Activated CD8-positive, alpha-beta memory T cell treated with anti-CD3 and anti-CD28 coated beads for 48 hours (primary cell): Measurements from ENCODE around the gene DPPA4.
"Not testable (repeated sequence)": the region's sequence is repeated elsewhere in the genome, so short reads cannot be mapped to it uniquely, and the experiment has no call there.

Source experiments
- DNase-seq, 3 experiments: peaks; one replicate each; pipeline ENCODE4 v3.0.0-alpha.2; 2020; ENCODE audit warnings: low read depth in 2 of 3, low spot score in 2 of 3

Gene DPPA4

GRCh38 chr3:109337393-109337792 is at the start of gene DPPA4:
DPPA4 (minus strand) TSS chr3:109337546; CDS start chr3:109337517, 29 bp downstream.
- DNase-seq = no peak

GRCh38 chr3:109385442-109386318 is 48.3 kb upstream of the DPPA4 start:
- no peak for DNase-seq

- no peak for DNase-seq
Measured at GRCh38 chr3:109384164-109384563, 46.8 kb upstream of the DPPA4 start.

GRCh38 chr3:109382588-109382987 is 45.2 kb upstream of the DPPA4 start:
- no peak for DNase-seq

- DNase-seq = no peak
Measured at GRCh38 chr3:109375975-109376374, 38.6 kb upstream of the DPPA4 start.

GRCh38 chr3:109374434-109374833 is 37.1 kb upstream of the DPPA4 start:
- DNase-seq = not testable (repeated sequence)

- no peak for DNase-seq
Measured at GRCh38 chr3:109373933-109374332, 36.6 kb upstream of the DPPA4 start.

- DNase-seq = no peak
Measured at GRCh38 chr3:109372639-109373038, 35.3 kb upstream of the DPPA4 start.

GRCh38 chr3:109369510-109369909 is 32.2 kb upstream of the DPPA4 start:
- no peak for DNase-seq

- DNase-seq = no peak
Measured at GRCh38 chr3:109364088-109364487, 26.7 kb upstream of the DPPA4 start.

- no peak for DNase-seq
Measured at GRCh38 chr3:109363634-109364033, 26.3 kb upstream of the DPPA4 start.

GRCh38 chr3:109362823-109363222 is 25.5 kb upstream of the DPPA4 start:
- DNase-seq = no peak

GRCh38 chr3:109358809-109359208 is 21.5 kb upstream of the DPPA4 start:
- DNase-seq = not testable (repeated sequence)

- no peak for DNase-seq
Measured at GRCh38 chr3:109356442-109357155, 19.3 kb upstream of the DPPA4 start.

- no peak for DNase-seq
Measured at GRCh38 chr3:109355625-109356441, 18.5 kb upstream of the DPPA4 start.

- no peak for DNase-seq
Measured at GRCh38 chr3:109353057-109353456, 15.7 kb upstream of the DPPA4 start.

GRCh38 chr3:109351231-109351630 is 13.9 kb upstream of the DPPA4 start:
- no peak for DNase-seq

GRCh38 chr3:109346770-109347295 is 9.5 kb upstream of the DPPA4 start:
- DNase-seq = no peak

- DNase-seq = no peak
Measured at GRCh38 chr3:109346099-109346498, 8.8 kb upstream of the DPPA4 start.

GRCh38 chr3:109339714-109340648 is 2.6 kb upstream of the DPPA4 start:
- DNase-seq = no peak
